Esophagus muscularis mucosa (tissue), 4 donors: Measurements from ENCODE around the gene WSB2. TPM values are rescaled to one million over a fixed set of nuclear protein-coding genes. Genes with fewer than 3 reads are reported as not detected.

Experiments
- DNase-seq: peaks from one replicate; pipeline ENCODE4 v3.0.0-alpha.2; 2017; ENCODE audit errors: extremely low spot score
- H3K27ac ChIP-seq, 4 donors: fragments of 200-600 bp; sonication (generic); replicated peaks in 1 of 4; 1 replicate in 3 of 4; 2 replicates in 1 of 4; pipeline ENCODE4 v1.5.1; 2016 to 2019; ENCODE audit warnings: mild to moderate bottlenecking in 1 of 4
- H3K27me3 ChIP-seq, 4 donors: fragments of 200-600 bp; sonication (generic); one replicate each; pipeline versions ENCODE4 v1.5.1 to v1.6.0; 2016 to 2019
- H3K36me3 ChIP-seq, 4 donors: fragments of 200-600 bp; sonication (generic); one replicate each; pipeline ENCODE4 v1.5.1; 2016 to 2019
- H3K4me1 ChIP-seq, 4 donors: fragments of 200-600 bp; sonication (generic); one replicate each; pipeline ENCODE4 v1.5.1; 2016 to 2019
- H3K4me3 ChIP-seq, 4 donors: fragments of 200-600 bp; sonication (generic); 1 replicate in 2 of 4; 2 replicates in 2 of 4; pipeline ENCODE4 v1.5.1; 2016 to 2019; ENCODE audit warnings: mild to moderate bottlenecking in 4 of 4, moderate library complexity in 1 of 4
- H3K9me3 ChIP-seq, 4 donors: fragments of 200-600 bp; sonication (generic); 1 replicate in 3 of 4; 2 replicates in 1 of 4; pipeline ENCODE4 v1.5.1; 2016 to 2019
- EP300 ChIP-seq: sonication (generic); formaldehyde crosslinking; IDR thresholded peaks from one replicate; pipeline ENCODE4 v1.6.1; 2017; ENCODE audit warnings: antibody characterized with exemption
- POLR2A ChIP-seq: fragments of 450-650 bp; IDR thresholded peaks from one replicate; pipeline ENCODE4 v1.6.1; 2017; ENCODE audit warnings: antibody characterized with exemption, moderate library complexity, mild to moderate bottlenecking, low read depth
- POLR2AphosphoS5 ChIP-seq, 2 donors: sonication (generic); formaldehyde crosslinking; IDR thresholded peaks; one replicate each; pipeline ENCODE4 v1.6.1; 2017; ENCODE audit warnings: antibody characterized with exemption in 2 of 2
- WGBS: methylation state at CpG from one replicate; pipeline ENCODE4 v1.1.5; 2018; 5-methylcytosine and 5-hydroxymethylcytosine counted together
- intact Hi-C: fragments of 100-400 bp; cut with DNase I; formaldehyde crosslinking; loops from one replicate; pipeline ENCODE4 v1.15.1; 2023
- total RNA-seq, 4 donors: library from RNA; depleted of rRNA; stranded (reverse); fragments of >200 nt; gene quantifications; one replicate each; pipeline versions ENCODE4 v1.1.0 to v1.2.1, GENCODE V29; 2016
- TF ChIP-seq, protein P1 (sequence below), 3 experiments: fragments of 200-600 bp in 2 of 3; fragments of 450-650 bp in 1 of 3; sonication (generic) in 2 of 3; IDR thresholded peaks; one replicate each; pipeline ENCODE4 v1.5.1; 2017 to 2019; ENCODE audit warnings: antibody characterized with exemption in 3 of 3, mild to moderate bottlenecking in 2 of 3, moderate library complexity in 1 of 3

WSB2 gene
- total RNA-seq, 4 donors from 2014 or later = 68.5 to 87.7 (median 81.7) TPM

DNA sequence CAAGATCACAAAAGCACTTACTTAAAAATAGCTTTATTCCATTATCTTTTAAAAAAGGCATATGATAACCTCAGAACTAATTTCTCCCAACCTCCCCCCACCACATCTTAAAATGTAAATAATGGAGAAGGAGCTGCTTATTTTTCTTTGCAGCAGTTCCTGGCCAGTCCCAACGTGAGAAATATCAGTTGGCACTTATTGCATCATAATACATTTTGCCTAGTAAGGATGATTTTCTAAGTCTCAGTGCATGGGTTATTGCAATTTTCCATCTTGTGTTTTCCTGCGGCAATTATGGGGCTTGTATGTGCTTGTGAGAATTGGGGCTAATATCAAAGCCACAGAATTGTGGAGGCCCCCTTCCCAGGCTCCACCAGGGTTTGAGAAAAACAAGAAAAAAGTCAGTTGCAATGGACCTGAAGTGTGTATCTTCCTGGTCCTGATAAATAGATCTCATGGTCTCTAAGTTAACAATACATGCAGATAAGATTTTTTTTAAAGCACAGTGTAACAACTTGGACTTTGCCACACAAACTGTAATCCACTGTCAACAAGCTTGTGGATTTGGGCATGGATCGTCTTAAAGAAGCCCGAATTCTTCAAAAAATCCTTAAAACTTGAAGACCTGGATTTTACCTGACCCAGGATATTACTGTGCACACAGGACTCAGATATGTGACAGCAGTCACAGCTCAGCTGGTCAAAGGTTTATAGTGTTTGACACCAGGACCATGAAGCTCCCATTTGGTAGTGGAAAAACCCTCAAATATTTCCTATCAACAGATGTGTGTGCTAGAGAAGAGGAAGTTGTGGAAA lies 2.8 kb upstream of the WSB2 start:
- intact Hi-C loops = loop anchor here (5.0 kb wide), 2 partner anchors 74 to 309 kb away; partner anchors contain the start of genes PEBP1 and TAOK3

DNA sequence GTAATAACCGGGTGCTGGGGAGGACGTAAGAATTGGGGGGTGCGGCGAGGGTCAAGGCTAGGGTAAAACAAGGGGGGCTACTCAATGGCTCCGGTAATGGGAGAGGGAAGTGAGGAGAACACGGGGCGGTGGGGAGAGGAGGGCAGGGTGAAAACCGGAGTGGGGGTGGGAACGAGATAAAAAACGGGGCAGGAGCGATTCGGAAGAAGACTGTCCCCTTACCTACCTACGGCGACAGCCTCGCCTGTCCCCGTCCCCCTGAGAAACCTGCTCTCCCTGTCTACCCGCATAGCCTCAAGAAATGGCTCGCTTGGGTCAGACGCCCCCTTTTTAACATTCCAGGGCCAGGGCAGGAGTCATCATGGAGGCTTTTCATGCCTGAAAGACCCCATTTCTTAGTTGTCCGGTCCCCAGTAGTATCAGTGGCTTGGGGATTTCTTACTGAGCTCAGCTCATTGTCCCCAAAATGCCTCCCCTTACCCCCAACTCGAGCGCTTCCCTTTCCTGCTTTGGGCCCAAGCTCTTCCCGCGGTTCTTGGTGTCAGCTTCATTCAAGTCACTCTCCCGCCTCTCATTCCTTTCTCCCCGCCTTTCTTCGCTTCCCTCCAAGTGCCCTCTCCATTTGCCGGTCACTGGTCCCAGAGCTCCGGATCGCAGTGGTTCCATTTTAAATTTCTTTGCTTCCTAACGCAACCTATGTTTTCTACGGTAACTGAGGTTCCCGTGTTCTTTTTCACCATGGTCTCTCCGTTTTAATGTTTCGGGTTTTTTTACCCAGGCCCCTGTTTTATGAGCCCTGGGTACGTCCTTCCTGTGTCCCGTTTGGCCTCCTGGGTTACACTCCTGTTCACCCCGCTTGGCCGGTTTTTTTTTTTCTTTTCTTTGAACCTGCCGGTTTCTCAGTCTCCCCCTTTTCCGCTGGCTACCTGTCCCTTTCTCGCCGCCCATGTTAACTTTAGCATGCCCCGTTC lies 1.2 kb upstream of the WSB2 start:
- DNase-seq = peak; percentile 91
- Histone ChIP-seq H3K27ac (peak overlapping the region; percentile 96 to 97 (median 96)), H3K4me1 (peaks cover 14 to 51% (median 38%) of the 10 kb centered on the region in 4 donors), H3K9me3 (no peaks in the 10 kb centered on the region), H3K36me3 (no peaks in the 10 kb centered on the region), H3K4me3 (peak overlapping the region; percentile 79 to 87 (median 82)), H3K27me3 (no peaks in the 10 kb centered on the region)
- WGBS = 3% methylated on average over 44 of the region's 44 CpGs
- TF ChIP-seq POLR2AphosphoS5 (IDR thresholded peaks at IDR 0.05) = peak in 1 of 2 donors; percentile 42
- TF ChIP-seq, protein P1, sequence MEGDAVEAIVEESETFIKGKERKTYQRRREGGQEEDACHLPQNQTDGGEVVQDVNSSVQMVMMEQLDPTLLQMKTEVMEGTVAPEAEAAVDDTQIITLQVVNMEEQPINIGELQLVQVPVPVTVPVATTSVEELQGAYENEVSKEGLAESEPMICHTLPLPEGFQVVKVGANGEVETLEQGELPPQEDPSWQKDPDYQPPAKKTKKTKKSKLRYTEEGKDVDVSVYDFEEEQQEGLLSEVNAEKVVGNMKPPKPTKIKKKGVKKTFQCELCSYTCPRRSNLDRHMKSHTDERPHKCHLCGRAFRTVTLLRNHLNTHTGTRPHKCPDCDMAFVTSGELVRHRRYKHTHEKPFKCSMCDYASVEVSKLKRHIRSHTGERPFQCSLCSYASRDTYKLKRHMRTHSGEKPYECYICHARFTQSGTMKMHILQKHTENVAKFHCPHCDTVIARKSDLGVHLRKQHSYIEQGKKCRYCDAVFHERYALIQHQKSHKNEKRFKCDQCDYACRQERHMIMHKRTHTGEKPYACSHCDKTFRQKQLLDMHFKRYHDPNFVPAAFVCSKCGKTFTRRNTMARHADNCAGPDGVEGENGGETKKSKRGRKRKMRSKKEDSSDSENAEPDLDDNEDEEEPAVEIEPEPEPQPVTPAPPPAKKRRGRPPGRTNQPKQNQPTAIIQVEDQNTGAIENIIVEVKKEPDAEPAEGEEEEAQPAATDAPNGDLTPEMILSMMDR (IDR thresholded peaks at IDR 0.05) = no peak
- intact Hi-C loops = loop anchor here (2.0 to 5.0 kb wide), 3 partner anchors 41 to 310 kb away; partner anchors contain the start of genes PEBP1 and TAOK3

More for the DNA sequence above, 2.8 kb upstream of the WSB2 start:
- H3K4me3 ChIP-seq = no peak overlapping the region
- H3K27ac ChIP-seq = peak overlapping the region in 1 of 4 donors; percentile 97
- DNase-seq = no peak
- WGBS = 71% methylated on average over 4 of the region's 4 CpGs
- H3K36me3 ChIP-seq = no peaks in the 10 kb centered on the region
- no peaks in the 10 kb centered on the region for H3K9me3 ChIP-seq
- H3K4me1 ChIP-seq = peaks cover 14 to 37% (median 36%) of the 10 kb centered on the region in 4 donors
- TF ChIP-seq POLR2AphosphoS5 (IDR thresholded peaks at IDR 0.05) = no peak
- no peak for TF ChIP-seq POLR2A
- TF ChIP-seq EP300 = no peak
- TF ChIP-seq, protein P1 (IDR thresholded peaks at IDR 0.05) = no peak
- H3K27me3 ChIP-seq = no peaks in the 10 kb centered on the region

DNA sequence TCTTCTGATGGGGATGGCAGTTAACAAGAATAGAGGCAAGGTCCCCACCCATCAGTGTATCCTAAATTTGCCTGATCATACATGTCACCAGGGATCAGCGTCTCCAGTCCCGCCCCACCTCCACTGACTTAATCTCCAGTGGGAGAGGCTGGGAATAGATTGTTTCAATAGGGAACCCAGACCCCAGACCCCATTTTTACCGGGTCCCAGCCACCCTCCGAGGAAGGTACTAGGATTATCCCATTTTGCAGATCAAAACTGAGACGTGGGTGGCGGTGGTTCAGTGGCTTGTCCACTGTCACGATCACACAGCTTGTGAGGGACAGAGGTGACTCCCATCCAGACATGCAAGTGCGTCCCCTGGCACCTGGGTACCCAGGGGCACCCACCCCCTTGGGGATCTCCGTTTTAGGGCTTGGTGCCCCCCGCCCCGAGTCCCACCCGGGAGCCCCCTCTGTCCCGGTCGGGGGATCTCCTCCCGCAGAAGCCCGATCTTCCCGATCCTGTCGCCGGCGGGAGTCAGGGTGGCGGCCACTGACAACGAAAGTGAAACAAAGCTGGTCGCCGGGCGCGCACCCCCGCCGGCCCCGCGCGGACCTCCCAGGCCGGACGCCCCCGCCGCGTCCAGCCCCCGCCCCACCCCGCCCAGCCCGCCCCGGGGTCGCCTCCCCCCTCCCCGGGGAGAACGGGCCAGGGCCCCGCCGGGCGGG lies 523 bp downstream of the WSB2 start:
- DNase-seq = no peak
- intact Hi-C loops = loop anchor here (2.0 to 5.0 kb wide), 3 partner anchors 42 to 312 kb away; partner anchors contain the start of genes PEBP1 and TAOK3
- Histone ChIP-seq H3K27me3 (no peaks in the 10 kb centered on the region), H3K27ac (peak overlapping the region; percentile 96 to 97 (median 96)), H3K36me3 (no peaks in the 10 kb centered on the region), H3K9me3 (no peaks in the 10 kb centered on the region), H3K4me1 (peaks cover 28 to 67% (median 52%) of the 10 kb centered on the region in 4 donors), H3K4me3 (peak overlapping the region; percentile 79 to 87 (median 82))
- 3% methylated on average over 12 of the region's 46 CpGs for WGBS
- TF ChIP-seq EP300 (no peak), POLR2A (no peak), POLR2AphosphoS5 (IDR thresholded peaks at IDR 0.05) (no peak)
- TF ChIP-seq, protein P1 (IDR thresholded peaks at IDR 0.05) = no peak
